ENCODE data around the gene DKKL1.

DNA sequence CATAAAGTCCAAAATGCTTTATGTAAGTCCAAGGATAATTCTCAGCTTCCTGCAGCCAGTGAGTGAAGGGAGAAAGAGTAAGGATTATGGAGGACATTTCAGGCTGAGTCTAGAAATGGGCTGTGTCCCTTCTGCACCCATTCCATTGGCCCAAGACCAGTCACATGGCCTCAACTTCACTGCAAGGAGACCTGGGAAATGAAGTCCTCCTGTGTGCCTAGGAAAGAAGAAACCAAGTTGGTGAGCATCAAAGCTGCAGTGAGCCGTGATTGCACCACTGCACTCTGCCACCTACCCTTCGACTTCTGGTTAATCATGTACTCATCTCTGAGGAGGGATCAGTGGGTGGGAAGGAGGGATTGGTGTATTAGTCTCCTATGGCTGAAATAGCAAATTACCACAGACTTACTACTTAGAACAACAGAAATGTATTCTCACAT, 32.0 kb upstream of the DKKL1 start:
- TF ChIP-seq POLR2A (IDR thresholded peaks at IDR 0.05) (no peak), CTCF (IDR thresholded peaks at IDR 0.05) (no peak)
